Activated naive CD4-positive, alpha-beta T cell treated with anti-CD3 and anti-CD28 coated beads, Interleukin-2, amount 50 U/mL, for 24 hours (primary cell): ENCODE data around the gene SF3B3.
"Not testable (repeated sequence)": the region's sequence is repeated elsewhere in the genome, so short reads cannot be mapped to it uniquely, and the experiment has no call there.

Source experiments
- H3K27ac Mint-ChIP-seq: one replicate; pipeline ENCODE4 v1.8.0; 2021; ENCODE audit warnings: mild to moderate bottlenecking, mixed read lengths
- H3K27me3 Mint-ChIP-seq: one replicate; pipeline ENCODE4 v1.8.0; 2021; ENCODE audit warnings: mixed read lengths
- H3K36me3 Mint-ChIP-seq: one replicate; pipeline ENCODE4 v1.8.0; 2021; ENCODE audit warnings: mixed read lengths
- H3K4me1 Mint-ChIP-seq: one replicate; pipeline ENCODE4 v1.8.0; 2021; ENCODE audit warnings: mixed read lengths
- H3K4me3 Mint-ChIP-seq: one replicate; pipeline ENCODE4 v1.8.0; 2021; ENCODE audit warnings: mild to moderate bottlenecking, mixed read lengths
- H3K9me3 Mint-ChIP-seq: one replicate; pipeline ENCODE4 v1.8.0; 2021; ENCODE audit warnings: mixed read lengths

Gene SF3B3

DNA sequence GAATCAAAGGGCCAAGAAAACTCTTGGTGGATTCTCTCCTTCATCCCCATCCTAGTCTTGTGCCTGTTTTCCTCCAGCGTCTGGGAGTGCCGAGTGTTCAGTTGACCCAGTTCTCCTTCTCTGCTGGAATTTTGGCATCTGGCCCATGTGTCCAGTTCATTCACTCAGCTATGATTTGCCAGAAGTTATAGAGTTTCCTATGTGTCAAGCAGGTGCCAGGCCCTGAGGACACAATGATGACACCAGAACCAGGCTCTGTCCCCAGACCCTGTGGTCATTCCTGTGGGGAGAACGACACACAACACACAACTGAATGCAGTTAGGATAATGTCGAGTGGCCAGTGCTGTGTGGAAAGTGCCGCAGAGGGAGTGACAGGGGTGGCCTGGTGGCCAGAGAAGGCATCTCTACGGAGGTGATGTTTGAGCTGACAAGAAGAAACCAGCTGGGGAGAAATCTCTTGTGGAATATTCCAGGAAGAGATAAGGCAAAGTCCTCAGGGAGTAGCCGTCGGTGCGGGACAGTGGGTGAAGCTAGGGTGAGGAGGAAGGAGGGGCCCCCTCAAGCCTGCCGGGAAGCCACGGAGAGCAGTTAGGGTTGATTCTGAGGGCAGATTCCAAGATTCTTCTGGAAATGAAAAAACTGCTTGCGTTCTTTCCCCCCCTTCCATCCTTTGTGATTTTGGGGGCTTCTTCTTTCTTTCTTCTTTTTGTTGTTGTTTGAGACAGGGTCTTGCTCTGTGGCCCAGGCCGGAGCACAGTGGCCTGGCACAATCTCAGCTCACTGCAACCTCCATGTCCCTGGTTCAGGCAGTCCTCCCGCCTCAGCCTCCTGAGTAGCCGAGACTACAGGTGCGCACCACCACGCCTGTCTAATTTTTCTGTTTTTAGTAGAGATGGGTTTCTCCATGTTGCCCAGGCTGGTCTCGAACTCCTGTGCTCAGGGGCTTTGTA is 86.9 kb downstream of the SF3B3 start:
- no peak overlapping the region for H3K4me3 Mint-ChIP-seq
- H3K27ac Mint-ChIP-seq: no peak overlapping the region
- no peaks in the 10 kb centered on the region for H3K36me3 Mint-ChIP-seq
- H3K9me3 Mint-ChIP-seq: no peaks in the 10 kb centered on the region
- no peaks in the 10 kb centered on the region for H3K4me1 Mint-ChIP-seq
- no peaks in the 10 kb centered on the region for H3K27me3 Mint-ChIP-seq

GRCh38 chr16:70611224-70611598 is 87.6 kb downstream of the SF3B3 start:
- Mint-ChIP-seq H3K9me3 (no peaks in the 10 kb centered on the region), H3K4me1 (no peaks in the 10 kb centered on the region), H3K27me3 (no peaks in the 10 kb centered on the region), H3K27ac (no peak overlapping the region), H3K36me3 (no peaks in the 10 kb centered on the region), H3K4me3 (no peak overlapping the region)

DNA sequence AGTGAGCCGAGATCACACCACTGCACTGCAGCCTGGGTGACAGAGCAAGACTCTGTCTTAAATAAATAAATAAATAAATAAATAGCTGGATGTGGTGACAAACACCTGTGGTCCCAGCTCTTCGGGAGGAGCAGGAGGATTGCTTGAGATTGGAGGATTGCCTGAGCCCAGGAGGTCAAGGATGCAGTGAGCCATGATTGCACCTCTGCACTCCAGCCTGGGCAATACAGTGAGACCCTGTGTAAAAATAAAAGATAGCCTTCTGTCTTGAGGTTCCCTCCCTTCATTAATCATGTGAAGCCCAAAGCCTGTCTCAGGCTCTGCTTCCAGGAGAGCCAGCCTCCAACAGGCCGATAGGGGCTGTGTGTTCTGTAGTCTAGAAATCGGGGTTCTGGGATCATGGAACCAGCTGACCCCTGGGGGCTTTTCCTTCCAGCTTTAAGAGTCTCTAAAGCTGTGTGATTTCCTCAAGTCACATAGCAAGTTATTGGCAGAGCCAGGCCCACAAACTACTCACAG is 88.2 kb downstream of the SF3B3 start:
- H3K4me3 Mint-ChIP-seq: no peak overlapping the region
- no peaks in the 10 kb centered on the region for H3K9me3 Mint-ChIP-seq
- H3K27ac Mint-ChIP-seq: no peak overlapping the region
- no peaks in the 10 kb centered on the region for H3K4me1 Mint-ChIP-seq
- H3K36me3 Mint-ChIP-seq: no peaks in the 10 kb centered on the region
- no peaks in the 10 kb centered on the region for H3K27me3 Mint-ChIP-seq

GRCh38 chr16:70612931-70613330 is 89.3 kb downstream of the SF3B3 start:
- no peaks in the 10 kb centered on the region for H3K36me3 Mint-ChIP-seq
- no peaks in the 10 kb centered on the region for H3K9me3 Mint-ChIP-seq
- no peaks in the 10 kb centered on the region for H3K4me1 Mint-ChIP-seq
- H3K27me3 Mint-ChIP-seq: no peaks in the 10 kb centered on the region
- no peak overlapping the region for H3K27ac Mint-ChIP-seq
- H3K4me3 Mint-ChIP-seq: no peak overlapping the region

GRCh38 chr16:70614208-70614951 is 90.8 kb downstream of the SF3B3 start:
- Mint-ChIP-seq H3K4me3 (no peak overlapping the region), H3K27me3 (no peaks in the 10 kb centered on the region), H3K9me3 (no peaks in the 10 kb centered on the region), H3K36me3 (no peaks in the 10 kb centered on the region), H3K27ac (no peak overlapping the region), H3K4me1 (no peaks in the 10 kb centered on the region)

- H3K4me1 Mint-ChIP-seq: no peaks in the 10 kb centered on the region
- no peak overlapping the region for H3K4me3 Mint-ChIP-seq
- H3K27ac Mint-ChIP-seq: no peak overlapping the region
- no peaks in the 10 kb centered on the region for H3K9me3 Mint-ChIP-seq
- no peaks in the 10 kb centered on the region for H3K27me3 Mint-ChIP-seq
- H3K36me3 Mint-ChIP-seq: no peaks in the 10 kb centered on the region
Measured at GRCh38 chr16:70615945-70616344, 92.3 kb downstream of the SF3B3 start.

DNA sequence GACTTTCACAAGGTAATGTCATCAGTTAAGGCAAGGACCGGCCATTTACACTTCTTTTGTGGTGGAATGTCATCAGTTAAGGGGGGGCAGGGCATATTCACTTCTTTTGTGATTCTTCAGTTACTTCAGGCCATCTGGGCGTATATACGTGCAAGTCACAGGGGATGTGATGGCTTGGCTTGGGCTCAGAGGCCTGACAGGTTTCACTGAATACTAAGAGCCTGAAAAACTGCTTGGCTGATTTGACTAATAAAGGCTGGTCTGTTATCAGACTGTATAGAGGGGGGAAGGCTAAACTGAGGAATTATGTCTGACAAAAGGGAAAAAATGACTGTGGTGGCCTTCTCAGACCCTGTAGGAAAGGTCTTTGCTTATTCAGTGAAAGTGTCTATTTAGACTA is 98.2 kb downstream of the SF3B3 start:
- not testable (repeated sequence) for H3K36me3 Mint-ChIP-seq, H3K9me3 Mint-ChIP-seq, H3K4me1 Mint-ChIP-seq, H3K4me3 Mint-ChIP-seq, H3K27ac Mint-ChIP-seq, H3K27me3 Mint-ChIP-seq
